Fibroblast of lung (primary cell): ENCODE data around the gene PEX11B. TPM values are rescaled to one million over a fixed set of nuclear protein-coding genes. Genes with fewer than 3 reads are reported as not detected.

ENCODE experiments used
- DNase-seq, 2 donors: peaks; one replicate each; pipeline versions ENCODE4 v3.0.0 to v3.0.0-alpha.2; 2010; ENCODE audit warnings: low read depth in 2 of 2
- H2AFZ ChIP-seq: 2 replicates; pipeline ENCODE4 v1.5.1; 2012; ENCODE audit warnings: low read length, control low read depth, inconsistent platforms
- H3K27ac ChIP-seq: 2 replicates; pipeline ENCODE4 v1.5.1; 2011; ENCODE audit warnings: low read length, control low read depth; ENCODE audit not compliant: insufficient read depth
- H3K27me3 ChIP-seq: 2 replicates; pipeline ENCODE4 v1.5.1; 2011; ENCODE audit warnings: mild to moderate bottlenecking, low read length; ENCODE audit not compliant: control insufficient read depth, insufficient read depth
- H3K36me3 ChIP-seq: 2 replicates; pipeline ENCODE4 v1.5.1; 2011; ENCODE audit warnings: low read length; ENCODE audit not compliant: control insufficient read depth, insufficient read depth
- H3K4me1 ChIP-seq: 2 replicates; pipeline ENCODE4 v1.5.1; 2011; ENCODE audit warnings: low read length; ENCODE audit not compliant: control insufficient read depth, insufficient read depth; ENCODE audit errors: extremely low read depth
- H3K4me2 ChIP-seq: 2 replicates; pipeline ENCODE4 v1.5.1; 2011; ENCODE audit warnings: low read length, control low read depth; ENCODE audit not compliant: insufficient read depth; ENCODE audit errors: extremely low read depth
- H3K4me3 ChIP-seq, 4 experiments: fragments of 200-600 bp in 1 of 4; sonication (generic) in 1 of 4; replicated peaks in 1 of 4; 2 replicates each; pipeline ENCODE4 v1.5.1; 2011 to 2016; ENCODE audit warnings: low read length in 4 of 4, low read depth in 3 of 4, mild to moderate bottlenecking in 3 of 4, control low read depth in 2 of 4, inconsistent platforms in 1 of 4, mixed read lengths in 1 of 4; ENCODE audit not compliant: insufficient read depth in 1 of 4; ENCODE audit errors: control extremely low read depth in 1 of 4
- H3K79me2 ChIP-seq: 2 replicates; pipeline ENCODE4 v1.5.1; 2012; ENCODE audit warnings: mild to moderate bottlenecking, low read length, inconsistent platforms; ENCODE audit not compliant: control insufficient read depth, insufficient read depth
- H3K9ac ChIP-seq: 2 replicates; pipeline ENCODE4 v1.5.1; 2011; ENCODE audit warnings: mild to moderate bottlenecking, low read length, control low read depth; ENCODE audit not compliant: insufficient read depth
- H3K9me3 ChIP-seq: 2 replicates; pipeline ENCODE4 v1.5.1; 2012; ENCODE audit warnings: low read depth, low read length; ENCODE audit not compliant: control insufficient read depth, insufficient read depth
- H4K20me1 ChIP-seq: 2 replicates; pipeline ENCODE4 v1.5.1; 2011; ENCODE audit warnings: low read length; ENCODE audit not compliant: control insufficient read depth, insufficient read depth; ENCODE audit errors: extremely low read depth
- CTCF ChIP-seq, 2 donors: IDR thresholded peaks in 1 of 2; conservative IDR thresholded peaks in 1 of 2; 1 replicate in 1 of 2; 2 replicates in 1 of 2; pipeline ENCODE4 v1.5.1; 2011 to 2012; ENCODE audit warnings: low read length in 2 of 2, control low read depth in 1 of 2, inconsistent platforms in 1 of 2, low read depth in 1 of 2, mild to moderate bottlenecking in 1 of 2
- EZH2 ChIP-seq: IDR thresholded peaks from 2 replicates; pipeline ENCODE4 v1.5.1; 2012; ENCODE audit warnings: low read length, control low read depth, mild to moderate bottlenecking; ENCODE audit errors: missing control alignments
- polyA plus RNA-seq, 2 donors: library from polyadenylated mRNA; depleted of rRNA in 1 of 2; stranded (reverse) in 1 of 2; unstranded in 1 of 2; fragments of >200 nt; gene quantifications; 2 replicates each; pipeline ENCODE4 v1.2.1, GENCODE V29; 2011 to 2012; ENCODE audit warnings: missing spikeins in 1 of 2
- total RNA-seq: library from RNA; depleted of rRNA; stranded (reverse); fragments of >200 nt; gene quantifications from 2 replicates; pipeline ENCODE4 v1.2.1, GENCODE V29; 2014

Gene PEX11B
- total and polyA plus RNA-seq, 2 donors (not counting 1 experiment from before 2014, with no cell fraction given) = 28.2 to 34.3 TPM

DNA sequence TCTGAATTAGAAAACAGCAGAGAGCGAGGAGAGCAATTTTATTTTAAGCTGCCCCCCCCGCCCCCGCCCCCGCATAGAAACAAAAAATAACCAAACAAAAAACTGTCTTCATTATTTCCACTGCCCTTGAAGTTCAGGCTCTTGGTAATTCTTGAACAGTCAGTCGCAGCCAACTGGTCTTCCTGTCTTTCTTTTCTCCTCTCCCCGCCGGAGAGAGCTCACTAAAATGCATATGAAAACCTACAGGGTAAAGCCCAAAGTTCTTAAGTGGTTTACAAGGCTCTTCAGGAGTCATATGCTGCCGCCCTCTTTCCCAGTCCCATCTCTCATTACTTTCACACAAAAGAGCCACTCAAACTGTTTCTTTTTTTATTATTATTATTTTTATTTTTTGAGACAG lies 31.7 kb downstream of the PEX11B start:
- H3K27me3 ChIP-seq = peaks cover 3% of the 10 kb centered on the region
- no peak overlapping the region for H3K4me3 ChIP-seq
- H3K27ac ChIP-seq = no peak overlapping the region
- no peak overlapping the region for H3K4me2 ChIP-seq
- no peaks in the 10 kb centered on the region for H3K79me2 ChIP-seq
- no peak for DNase-seq
- no peaks in the 10 kb centered on the region for H3K9me3 ChIP-seq
- peaks cover 11% of the 10 kb centered on the region for H3K4me1 ChIP-seq
- no peak overlapping the region for H2AFZ ChIP-seq
- H3K36me3 ChIP-seq = no peaks in the 10 kb centered on the region
- no peak overlapping the region for H3K9ac ChIP-seq
- H4K20me1 ChIP-seq = no peaks in the 10 kb centered on the region
- TF ChIP-seq CTCF (conservative IDR thresholded peaks at IDR 0.05 in 1 of 2, IDR thresholded peaks at IDR 0.05 in 1 of 2; ENCODE audit: low read depth in 1 of 2, low read length in 2 of 2) (no peak), EZH2 (no peak)

DNA sequence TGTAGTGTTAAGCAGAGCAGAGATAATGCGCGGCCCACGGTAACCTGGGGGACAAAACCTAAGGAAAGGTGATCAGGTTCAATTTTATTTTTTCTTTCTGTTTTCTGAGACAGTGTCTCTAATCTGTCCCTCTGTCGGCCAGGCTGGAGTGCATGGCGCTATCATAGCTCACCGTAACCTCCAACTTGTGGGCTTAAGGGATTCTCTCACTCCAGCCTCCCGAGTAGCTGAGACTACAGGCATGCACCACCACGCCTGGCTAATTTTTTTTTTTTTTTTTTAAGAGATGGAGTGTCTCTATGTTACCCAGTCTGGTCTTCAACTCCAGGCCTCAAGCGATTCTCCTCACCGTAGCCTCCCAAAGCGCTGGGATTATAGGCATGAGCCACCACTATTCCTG lies 32.1 kb downstream of the PEX11B start:
- Histone ChIP-seq H3K79me2 (no peaks in the 10 kb centered on the region), H4K20me1 (no peaks in the 10 kb centered on the region), H3K4me2 (peak overlapping the region; percentile 85), H3K36me3 (no peaks in the 10 kb centered on the region), H2AFZ (peak overlapping the region; percentile 62), H3K4me3 (peak overlapping the region; percentile 67 to 76 (median 72)), H3K9me3 (no peaks in the 10 kb centered on the region), H3K27ac (no peak overlapping the region), H3K27me3 (peaks cover 3% of the 10 kb centered on the region), H3K9ac (no peak overlapping the region), H3K4me1 (peaks cover 7% of the 10 kb centered on the region)
- no peak for TF ChIP-seq EZH2
- TF ChIP-seq CTCF (conservative IDR thresholded peaks at IDR 0.05 in 1 of 2, IDR thresholded peaks at IDR 0.05 in 1 of 2; ENCODE audit: low read depth in 1 of 2, low read length in 2 of 2) = no peak
- no peak for DNase-seq

DNA sequence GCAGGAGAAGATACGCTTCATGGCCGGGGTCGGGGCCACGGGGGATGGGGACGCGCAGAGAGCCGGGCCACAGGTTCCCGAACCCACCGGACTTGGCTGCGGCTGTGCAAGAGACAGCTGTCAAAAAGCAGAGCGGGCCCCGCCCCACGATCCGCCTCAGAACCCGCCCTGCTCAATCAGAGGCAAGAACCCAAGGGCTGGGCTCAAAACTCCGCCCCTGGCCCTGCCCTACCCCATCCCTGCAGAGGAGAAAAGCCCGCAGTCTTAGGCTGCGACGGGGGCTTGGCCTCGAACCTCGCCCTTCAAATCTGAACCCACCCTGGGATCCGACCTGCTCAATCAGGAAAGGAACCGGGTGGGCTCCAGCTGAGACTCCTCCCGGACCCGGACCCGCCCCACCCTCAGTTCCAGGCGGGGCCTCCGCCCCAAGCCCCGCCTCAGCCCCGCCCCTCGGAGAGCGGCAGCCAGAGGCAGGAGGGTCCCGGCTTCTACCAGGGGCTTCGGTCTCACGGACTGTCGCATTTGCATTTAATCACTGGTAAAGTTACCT lies 32.7 kb downstream of the PEX11B start, which contains the start of gene ANKRD35:
ANKRD35 (minus strand) TSS at position 129 of the 550 bp plus-strand sequence; CDS start at position 21, 108 bp downstream.
- no peaks in the 10 kb centered on the region for H3K36me3 ChIP-seq
- peak within 1 kb of the TSS; percentile 97 for H2AFZ ChIP-seq
- peak within 1 kb of the TSS; percentile 67 to 76 (median 72) for H3K4me3 ChIP-seq
- H3K4me1 ChIP-seq = peaks cover 3% of the 10 kb centered on the region
- H3K9me3 ChIP-seq = no peaks in the 10 kb centered on the region
- H3K27ac ChIP-seq = no peak within 1 kb of the TSS
- peak within 1 kb of the TSS; percentile 23 for H3K9ac ChIP-seq
- H3K27me3 ChIP-seq = peaks cover 3% of the 10 kb centered on the region
- no peaks in the 10 kb centered on the region for H4K20me1 ChIP-seq
- peak; percentile 42 to 45 for DNase-seq
- TF ChIP-seq EZH2 (no peak), CTCF (conservative IDR thresholded peaks at IDR 0.05 in 1 of 2, IDR thresholded peaks at IDR 0.05 in 1 of 2; ENCODE audit: low read depth in 1 of 2, low read length in 2 of 2) (no peak)
- H3K4me2 ChIP-seq = peak within 1 kb of the TSS; percentile 85
- no peaks in the 10 kb centered on the region for H3K79me2 ChIP-seq
